ENCODE measurements around the gene CCDC146.

Gene CCDC146

DNA sequence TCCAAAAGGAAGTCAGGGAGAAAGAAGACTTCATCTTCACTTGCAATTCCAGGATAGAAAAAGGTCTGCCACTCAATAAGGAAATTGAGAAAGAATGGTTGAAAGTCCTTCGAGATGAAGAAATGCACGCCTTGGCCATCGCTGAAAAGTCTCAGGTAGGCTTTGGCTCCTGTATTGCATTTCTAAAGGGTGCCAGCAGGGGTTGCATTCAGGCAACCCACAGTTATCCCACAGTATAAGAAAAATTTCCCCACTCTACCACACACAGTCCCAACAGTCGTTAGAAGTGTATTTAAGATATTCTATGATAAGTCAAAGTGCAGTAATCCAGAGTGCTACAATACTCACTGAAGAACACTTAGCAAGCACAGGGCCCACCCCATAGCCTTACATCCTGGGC is 170.6 kb downstream of the CCDC146 start:
- TF ChIP-seq EZH2 (IDR thresholded peaks at IDR 0.05; ENCODE audit: borderline replicate concordance, low read depth, low read length, severe bottlenecking): no peak
- TF ChIP-seq, protein P1, sequence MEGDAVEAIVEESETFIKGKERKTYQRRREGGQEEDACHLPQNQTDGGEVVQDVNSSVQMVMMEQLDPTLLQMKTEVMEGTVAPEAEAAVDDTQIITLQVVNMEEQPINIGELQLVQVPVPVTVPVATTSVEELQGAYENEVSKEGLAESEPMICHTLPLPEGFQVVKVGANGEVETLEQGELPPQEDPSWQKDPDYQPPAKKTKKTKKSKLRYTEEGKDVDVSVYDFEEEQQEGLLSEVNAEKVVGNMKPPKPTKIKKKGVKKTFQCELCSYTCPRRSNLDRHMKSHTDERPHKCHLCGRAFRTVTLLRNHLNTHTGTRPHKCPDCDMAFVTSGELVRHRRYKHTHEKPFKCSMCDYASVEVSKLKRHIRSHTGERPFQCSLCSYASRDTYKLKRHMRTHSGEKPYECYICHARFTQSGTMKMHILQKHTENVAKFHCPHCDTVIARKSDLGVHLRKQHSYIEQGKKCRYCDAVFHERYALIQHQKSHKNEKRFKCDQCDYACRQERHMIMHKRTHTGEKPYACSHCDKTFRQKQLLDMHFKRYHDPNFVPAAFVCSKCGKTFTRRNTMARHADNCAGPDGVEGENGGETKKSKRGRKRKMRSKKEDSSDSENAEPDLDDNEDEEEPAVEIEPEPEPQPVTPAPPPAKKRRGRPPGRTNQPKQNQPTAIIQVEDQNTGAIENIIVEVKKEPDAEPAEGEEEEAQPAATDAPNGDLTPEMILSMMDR (IDR thresholded peaks at IDR 0.05; ENCODE audit: borderline replicate concordance, extremely low read depth, low read length, poor library complexity, severe bottlenecking): no peak
- Histone ChIP-seq H3K79me2 (ENCODE audit: insufficient read depth, low read length) (no peaks in the 10 kb centered on the region), H3K4me2 (ENCODE audit: insufficient read depth, low read length) (no peak overlapping the region), H3K27ac (ENCODE audit: low read length) (no peak overlapping the region), H2AFZ (ENCODE audit: low read depth, low read length) (no peak overlapping the region), H3K36me3 (ENCODE audit: insufficient read depth, low read length) (peaks cover 22% of the 10 kb centered on the region; the same call in 1 of the 2 replicates), H4K20me1 (ENCODE audit: insufficient read depth, low read length) (no peaks in the 10 kb centered on the region), H3K9ac (ENCODE audit: low read depth, low read length) (no peak overlapping the region), H3K27me3 (ENCODE audit: insufficient read depth, low read length, poor library complexity) (no peaks in the 10 kb centered on the region), H3K4me1 (ENCODE audit: insufficient read depth, low read length) (no peaks in the 10 kb centered on the region), H3K9me3 (ENCODE audit: insufficient read depth, low read length, severe bottlenecking) (no peaks in the 10 kb centered on the region), H3K4me3 (ENCODE audit: low read depth in 1 of 2, low read length in 2 of 2) (no peak overlapping the region)
- ATAC-seq (ENCODE audit: insufficient read depth, low read depth): no peak
- no peak for DNase-seq

DNA sequence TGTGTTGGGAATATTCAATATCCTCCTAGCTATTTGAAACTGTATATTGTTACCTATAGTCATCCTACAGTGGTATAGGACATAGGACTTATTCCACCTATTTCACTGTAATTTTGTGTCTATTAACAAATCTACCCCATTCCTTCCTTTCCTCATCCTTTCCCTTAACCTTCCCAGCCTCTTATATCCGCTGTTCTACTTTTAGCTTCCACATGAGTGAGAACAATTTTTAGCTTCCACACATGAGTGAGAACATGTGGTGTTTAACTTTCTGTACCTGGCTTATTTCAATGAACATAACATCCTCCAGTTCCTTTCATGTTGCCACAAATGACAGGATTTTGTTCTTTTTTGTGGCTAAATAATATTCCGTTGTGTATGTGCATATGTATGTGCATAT is 173.1 kb downstream of the CCDC146 start:
- Histone ChIP-seq H3K4me3 (ENCODE audit: low read depth in 1 of 2, low read length in 2 of 2) (no peak overlapping the region), H3K9ac (ENCODE audit: low read depth, low read length) (no peak overlapping the region), H3K9me3 (ENCODE audit: insufficient read depth, low read length, severe bottlenecking) (no peaks in the 10 kb centered on the region), H3K79me2 (ENCODE audit: insufficient read depth, low read length) (no peaks in the 10 kb centered on the region), H3K27me3 (ENCODE audit: insufficient read depth, low read length, poor library complexity) (no peaks in the 10 kb centered on the region), H3K36me3 (ENCODE audit: insufficient read depth, low read length) (peaks cover 13% of the 10 kb centered on the region; the same call in 1 of the 2 replicates), H3K27ac (ENCODE audit: low read length) (no peak overlapping the region), H3K4me2 (ENCODE audit: insufficient read depth, low read length) (no peak overlapping the region), H3K4me1 (ENCODE audit: insufficient read depth, low read length) (no peaks in the 10 kb centered on the region), H2AFZ (ENCODE audit: low read depth, low read length) (no peak overlapping the region), H4K20me1 (ENCODE audit: insufficient read depth, low read length) (no peaks in the 10 kb centered on the region)
- DNase-seq (no peak), ATAC-seq (ENCODE audit: insufficient read depth, low read depth) (no peak)
- TF ChIP-seq EZH2 (IDR thresholded peaks at IDR 0.05; ENCODE audit: borderline replicate concordance, low read depth, low read length, severe bottlenecking): no peak
- TF ChIP-seq, protein P1 (IDR thresholded peaks at IDR 0.05; ENCODE audit: borderline replicate concordance, extremely low read depth, low read length, poor library complexity, severe bottlenecking): no peak

DNA sequence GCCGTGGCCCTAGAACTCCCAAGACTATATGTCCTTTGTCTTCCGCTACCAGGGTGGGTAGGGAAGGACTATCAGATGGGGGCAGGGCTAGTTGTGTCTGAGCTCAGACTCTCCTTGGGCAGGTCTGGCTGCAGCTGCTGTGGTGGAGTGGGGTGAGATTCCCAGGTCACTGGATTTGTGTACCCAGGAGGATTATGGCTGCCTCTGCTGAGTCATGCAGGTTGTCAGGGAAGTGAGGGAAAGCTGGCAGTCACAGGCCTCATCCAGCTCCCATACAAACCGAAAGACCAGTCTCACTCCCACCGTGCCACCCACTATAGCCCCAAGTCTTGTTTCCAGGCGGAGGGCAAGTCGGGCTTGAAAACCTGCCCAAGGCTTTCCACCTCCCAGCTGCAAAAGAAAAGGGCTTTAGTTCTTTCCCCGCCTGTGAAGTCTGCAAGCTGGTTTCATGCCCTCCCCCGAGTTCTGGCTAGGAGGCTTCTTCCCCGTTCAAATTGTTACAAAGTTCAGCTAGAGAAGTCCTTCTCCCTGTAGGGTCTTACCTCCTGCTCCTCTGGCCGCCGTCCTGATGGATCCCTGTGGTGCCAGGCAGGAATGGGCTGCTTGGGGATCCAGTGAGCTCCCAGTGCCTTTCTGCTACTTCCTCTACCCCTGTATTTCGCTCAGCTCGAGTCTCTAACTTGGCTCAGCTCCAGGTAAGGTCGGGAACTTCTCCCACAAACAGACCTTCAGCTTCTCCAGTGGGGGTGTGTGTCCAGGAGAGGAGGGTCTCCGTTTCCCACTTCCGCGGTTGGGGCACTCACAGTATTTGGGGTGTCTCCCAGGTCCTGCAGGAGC is 184.0 kb downstream of the CCDC146 start:
- Histone ChIP-seq H3K9me3 (ENCODE audit: insufficient read depth, low read length, severe bottlenecking) (no peaks in the 10 kb centered on the region), H3K4me2 (ENCODE audit: insufficient read depth, low read length) (no peak overlapping the region), H3K27ac (ENCODE audit: low read length) (no peak overlapping the region; the same call in 1 of the 2 replicates), H3K4me3 (ENCODE audit: low read depth in 1 of 2, low read length in 2 of 2) (no peak overlapping the region), H4K20me1 (ENCODE audit: insufficient read depth, low read length) (no peaks in the 10 kb centered on the region), H3K36me3 (ENCODE audit: insufficient read depth, low read length) (no peaks in the 10 kb centered on the region), H3K27me3 (ENCODE audit: insufficient read depth, low read length, poor library complexity) (no peaks in the 10 kb centered on the region), H3K4me1 (ENCODE audit: insufficient read depth, low read length) (no peaks in the 10 kb centered on the region), H3K79me2 (ENCODE audit: insufficient read depth, low read length) (no peaks in the 10 kb centered on the region), H2AFZ (ENCODE audit: low read depth, low read length) (no peak overlapping the region), H3K9ac (ENCODE audit: low read depth, low read length) (no peak overlapping the region)
- ATAC-seq (ENCODE audit: insufficient read depth, low read depth) (no peak), DNase-seq (no peak)
- TF ChIP-seq EZH2 (IDR thresholded peaks at IDR 0.05; ENCODE audit: borderline replicate concordance, low read depth, low read length, severe bottlenecking): no peak
- TF ChIP-seq, protein P1 (IDR thresholded peaks at IDR 0.05; ENCODE audit: borderline replicate concordance, extremely low read depth, low read length, poor library complexity, severe bottlenecking): no peak
